Measurements from ENCODE around the gene CREB1.

CREB1 gene

GRCh38 chr2:207546822-207547221 is 17.1 kb downstream of the CREB1 start:
- DNase-seq = no peak

GRCh38 chr2:207549145-207549544 is 19.4 kb downstream of the CREB1 start:
- no peak for DNase-seq

- no peak for DNase-seq
These were observed 28.3 kb downstream of the CREB1 start for GRCh38 chr2:207558079-207558491.

- no peak for DNase-seq
These were observed 31.8 kb downstream of the CREB1 start for GRCh38 chr2:207561386-207562080.

GRCh38 chr2:207565736-207566500 is 36.2 kb downstream of the CREB1 start:
- no peak for DNase-seq

GRCh38 chr2:207567671-207568070 is 37.9 kb downstream of the CREB1 start:
- DNase-seq = no peak

GRCh38 chr2:207571370-207571769 is 41.6 kb downstream of the CREB1 start:
- DNase-seq = no peak

GRCh38 chr2:207584952-207585351 is 55.2 kb downstream of the CREB1 start:
- DNase-seq = no peak

- DNase-seq = no peak
These were observed 57.5 kb downstream of the CREB1 start for GRCh38 chr2:207587305-207587704.

GRCh38 chr2:207589143-207589542 is 59.4 kb downstream of the CREB1 start:
- no peak for DNase-seq

- DNase-seq = no peak
These were observed 63.5 kb downstream of the CREB1 start for GRCh38 chr2:207593277-207593676.

- DNase-seq = no peak
These were observed 64.5 kb downstream of the CREB1 start for GRCh38 chr2:207594264-207594663.

- no peak for DNase-seq
These were observed 65.0 kb downstream of the CREB1 start for GRCh38 chr2:207594731-207595130.

GRCh38 chr2:207599636-207600035 is 69.9 kb downstream of the CREB1 start:
- DNase-seq = no peak

GRCh38 chr2:207600231-207600630 is 70.5 kb downstream of the CREB1 start:
- DNase-seq = no peak

GRCh38 chr2:207601774-207602173 is 72.0 kb downstream of the CREB1 start:
- no peak for DNase-seq

- DNase-seq = no peak
These were observed 73.7 kb downstream of the CREB1 start for GRCh38 chr2:207603486-207603885.

GRCh38 chr2:207606399-207606798 is 76.6 kb downstream of the CREB1 start:
- no peak for DNase-seq

GRCh38 chr2:207606829-207607228 is 77.1 kb downstream of the CREB1 start:
- no peak for DNase-seq

GRCh38 chr2:207612714-207613113 is 83.0 kb downstream of the CREB1 start:
- no peak for DNase-seq

- no peak for DNase-seq
These were observed 85.1 kb downstream of the CREB1 start for GRCh38 chr2:207614824-207615223.

- no peak for DNase-seq
These were observed 86.4 kb downstream of the CREB1 start for GRCh38 chr2:207616185-207616584.

- no peak for DNase-seq
These were observed 87.4 kb downstream of the CREB1 start for GRCh38 chr2:207617011-207617671.

GRCh38 chr2:207619764-207620203 is 90.0 kb downstream of the CREB1 start:
- DNase-seq = no peak
